Right lung (tissue), 5 donors: ENCODE results near the gene MAPK7. TPM values are rescaled to one million over a fixed set of nuclear protein-coding genes. Genes with fewer than 3 reads are reported as not detected.

Source experiments
- DNase-seq, 2 donors: peaks; one replicate each; pipeline ENCODE4 v3.0.0-alpha.2; 2013
- polyA plus RNA-seq, 5 donors: library from polyadenylated mRNA; unstranded; fragments of 120-200 nt; gene quantifications; one replicate each; pipeline versions ENCODE4 v1.2.1 to v1.2.3, GENCODE V29; 2013; ENCODE audit warnings: inconsistent platforms in 1 of 5, low replicate concordance in 1 of 5; ENCODE audit not compliant: insufficient read length in 5 of 5, insufficient read depth in 1 of 5

Gene MAPK7
- polyA plus RNA-seq, 5 donors, result 19.6 to 30.4 (median 20.8) TPM

- peak; percentile 99 for DNase-seq
Measured at GRCh38 chr17:19377602-19378415, 489 bp upstream of the MAPK7 start.

- no peak for DNase-seq
Measured at GRCh38 chr17:19379361-19380065, 1.2 kb downstream of the MAPK7 start.

- DNase-seq, result no peak
Measured at GRCh38 chr17:19380481-19381301, 2.4 kb downstream of the MAPK7 start.

DNA sequence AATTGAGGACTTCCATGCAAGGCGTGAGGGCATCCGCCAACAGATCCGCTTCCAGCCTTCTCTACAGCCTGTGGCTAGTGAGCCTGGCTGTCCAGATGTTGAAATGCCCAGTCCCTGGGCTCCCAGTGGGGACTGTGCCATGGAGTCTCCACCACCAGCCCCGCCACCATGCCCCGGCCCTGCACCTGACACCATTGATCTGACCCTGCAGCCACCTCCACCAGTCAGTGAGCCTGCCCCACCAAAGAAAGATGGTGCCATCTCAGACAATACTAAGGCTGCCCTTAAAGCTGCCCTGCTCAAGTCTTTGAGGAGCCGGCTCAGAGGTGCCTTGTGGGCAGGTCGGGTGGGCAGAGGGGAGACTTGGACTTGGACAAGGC lies 3.1 kb downstream of the MAPK7 start:
- DNase-seq, result no peak

GRCh38 chr17:19381741-19382444 lies 3.6 kb downstream of the MAPK7 start:
- DNase-seq, result no peak

DNA sequence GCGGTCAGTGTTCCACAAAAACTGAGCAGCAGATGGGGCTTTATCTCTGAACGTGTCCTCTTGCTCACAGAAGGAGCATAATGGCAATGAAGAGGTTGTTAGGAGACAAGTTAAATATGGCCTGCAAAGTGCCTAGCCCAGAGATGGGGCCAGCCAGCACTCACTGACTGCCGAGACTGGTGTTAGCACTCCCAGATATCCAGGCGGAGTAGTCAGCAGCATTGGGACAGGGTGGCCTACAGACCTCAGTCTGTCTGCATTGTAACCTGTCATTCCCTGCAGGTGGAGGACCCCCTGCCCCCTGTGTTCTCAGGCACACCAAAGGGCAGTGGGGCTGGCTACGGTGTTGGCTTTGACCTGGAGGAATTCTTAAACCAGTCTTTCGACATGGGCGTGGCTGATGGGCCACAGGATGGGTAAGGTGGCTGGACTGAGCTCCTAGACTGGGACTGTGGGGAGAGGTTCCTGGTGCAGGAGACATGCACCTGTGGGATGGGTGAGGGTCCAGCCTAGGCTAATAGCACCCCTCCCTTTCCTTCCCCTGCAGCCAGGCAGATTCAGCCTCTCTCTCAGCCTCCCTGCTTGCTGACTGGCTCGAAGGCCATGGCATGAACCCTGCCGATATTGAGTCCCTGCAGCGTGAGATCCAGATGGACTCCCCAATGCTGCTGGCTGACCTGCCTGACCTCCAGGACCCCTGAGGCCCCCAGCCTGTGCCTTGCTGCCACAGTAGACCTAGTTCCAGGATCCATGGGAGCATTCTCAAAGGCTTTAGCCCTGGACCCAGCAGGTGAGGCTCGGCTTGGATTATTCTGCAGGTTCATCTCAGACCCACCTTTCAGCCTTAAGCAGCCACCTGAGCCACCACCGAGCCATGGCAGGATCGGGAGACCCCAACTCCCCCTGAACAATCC lies 4.5 kb downstream of the MAPK7 start:
- DNase-seq, result no peak

DNA sequence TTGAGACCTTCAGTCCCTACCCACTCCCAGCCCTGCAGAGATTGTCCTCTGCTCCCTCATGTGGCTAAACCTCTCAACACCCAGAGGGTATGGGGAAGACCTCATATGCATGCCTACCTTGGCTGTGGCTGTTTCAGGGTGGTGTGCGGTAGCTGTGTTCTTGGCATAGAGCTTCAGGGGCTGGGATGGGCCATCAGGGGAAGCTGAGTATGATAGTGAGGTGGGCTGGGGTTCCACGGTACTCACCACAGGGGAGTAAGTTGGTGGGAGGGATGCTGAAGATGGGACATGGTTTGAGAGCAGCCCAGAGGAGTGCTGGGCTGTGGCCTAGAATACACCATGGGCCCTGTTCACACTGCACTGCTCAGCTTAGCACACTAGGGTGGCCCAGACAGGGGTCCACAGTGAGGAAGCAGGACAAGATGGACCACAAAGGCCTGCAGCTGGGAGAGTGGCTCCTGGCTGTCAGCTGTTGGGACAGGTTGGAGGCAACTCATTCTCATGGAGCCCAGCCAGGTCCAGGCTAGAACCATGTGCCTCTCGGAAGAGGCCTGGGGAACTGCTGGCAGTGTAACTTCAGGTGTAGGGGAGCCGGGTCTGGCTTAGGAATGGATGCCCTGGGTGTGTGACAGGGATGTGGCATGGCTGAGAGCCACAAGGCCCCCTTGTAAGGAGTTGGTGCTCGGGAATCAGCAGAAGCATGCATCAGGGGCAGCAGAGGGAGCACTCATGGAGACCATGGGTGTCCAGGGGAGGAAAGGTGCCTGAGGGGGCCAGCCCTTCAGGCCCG lies 5.6 kb downstream of the MAPK7 start:
- no peak for DNase-seq

DNA sequence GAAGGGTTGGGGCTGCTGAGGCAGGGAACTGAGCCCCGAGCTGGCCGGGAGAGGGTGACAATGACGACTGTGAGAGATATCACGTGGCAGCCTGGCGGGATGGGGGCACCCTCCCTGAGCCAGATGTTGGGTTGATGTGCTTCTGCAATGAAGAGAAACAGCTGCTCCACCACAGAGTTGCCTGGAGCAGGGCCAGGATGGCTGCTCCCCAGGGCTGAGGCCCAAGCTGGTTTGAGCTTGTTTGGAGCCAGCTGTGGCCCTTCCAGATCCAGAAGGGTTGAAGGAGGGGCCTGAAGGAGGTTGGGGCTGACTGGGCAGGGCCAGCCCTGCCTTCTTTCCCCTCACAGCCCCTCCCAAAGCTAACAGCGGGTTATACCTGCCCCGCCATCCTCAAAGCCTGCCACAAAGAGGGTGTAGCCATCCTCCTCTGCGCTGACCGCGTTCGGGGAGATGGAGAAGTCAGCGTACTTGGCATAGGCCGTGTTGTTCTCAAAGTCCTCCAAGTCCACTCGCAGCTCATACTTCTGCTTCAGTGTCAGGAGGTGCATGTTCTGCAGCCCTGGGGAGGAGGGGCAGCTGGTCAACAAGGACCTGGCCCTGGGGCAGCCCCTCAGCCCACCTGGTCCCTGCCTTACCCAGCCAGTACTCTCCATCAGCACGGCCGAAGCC lies 6.6 kb downstream of the MAPK7 start:
- DNase-seq, result peak; percentile 97 to 98

GRCh38 chr17:19385521-19385983 lies 7.3 kb downstream of the MAPK7 start:
- no peak for DNase-seq

DNA sequence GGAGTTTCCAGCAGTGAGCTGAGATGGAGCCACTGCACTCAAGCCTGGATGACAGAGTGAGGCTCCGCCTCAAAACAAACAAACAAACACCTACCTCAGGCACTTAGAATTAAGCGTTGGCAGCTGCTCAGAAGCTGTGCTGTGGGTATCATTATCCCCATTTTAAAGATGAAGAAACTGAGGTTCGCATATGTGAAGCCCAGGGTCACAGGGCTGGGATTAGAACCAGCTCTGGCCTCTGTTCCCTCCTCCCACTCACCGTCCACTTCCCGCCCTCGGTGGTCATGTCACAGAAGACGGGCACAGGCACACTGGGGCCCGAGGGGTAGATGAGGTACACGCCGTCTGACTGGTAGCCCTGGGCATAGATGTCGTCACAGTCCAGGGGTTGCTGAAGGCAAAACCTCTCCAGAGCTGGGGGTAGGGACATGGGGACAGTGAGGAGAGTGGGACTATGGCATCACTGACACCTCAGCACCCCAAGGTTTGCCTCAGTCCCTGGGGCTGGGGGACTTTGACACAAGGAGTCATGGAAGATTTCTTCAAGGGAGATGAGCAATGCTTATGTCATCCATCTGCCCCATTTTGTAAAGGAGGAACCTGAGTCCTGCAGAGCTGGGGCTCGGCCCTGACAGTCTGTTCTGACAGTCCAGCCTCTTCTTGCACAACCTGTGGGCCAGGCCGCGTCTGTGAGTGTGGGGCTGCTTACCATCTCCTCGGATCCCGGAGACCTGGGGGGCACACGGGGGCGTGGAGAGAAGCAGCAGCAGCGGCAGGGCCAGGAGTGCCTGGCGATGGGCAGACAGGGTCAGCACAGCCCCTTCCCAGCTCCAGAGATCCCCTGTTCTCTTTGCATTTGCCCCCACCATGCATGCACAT lies 8.0 kb downstream of the MAPK7 start:
- DNase-seq, result no peak

DNA sequence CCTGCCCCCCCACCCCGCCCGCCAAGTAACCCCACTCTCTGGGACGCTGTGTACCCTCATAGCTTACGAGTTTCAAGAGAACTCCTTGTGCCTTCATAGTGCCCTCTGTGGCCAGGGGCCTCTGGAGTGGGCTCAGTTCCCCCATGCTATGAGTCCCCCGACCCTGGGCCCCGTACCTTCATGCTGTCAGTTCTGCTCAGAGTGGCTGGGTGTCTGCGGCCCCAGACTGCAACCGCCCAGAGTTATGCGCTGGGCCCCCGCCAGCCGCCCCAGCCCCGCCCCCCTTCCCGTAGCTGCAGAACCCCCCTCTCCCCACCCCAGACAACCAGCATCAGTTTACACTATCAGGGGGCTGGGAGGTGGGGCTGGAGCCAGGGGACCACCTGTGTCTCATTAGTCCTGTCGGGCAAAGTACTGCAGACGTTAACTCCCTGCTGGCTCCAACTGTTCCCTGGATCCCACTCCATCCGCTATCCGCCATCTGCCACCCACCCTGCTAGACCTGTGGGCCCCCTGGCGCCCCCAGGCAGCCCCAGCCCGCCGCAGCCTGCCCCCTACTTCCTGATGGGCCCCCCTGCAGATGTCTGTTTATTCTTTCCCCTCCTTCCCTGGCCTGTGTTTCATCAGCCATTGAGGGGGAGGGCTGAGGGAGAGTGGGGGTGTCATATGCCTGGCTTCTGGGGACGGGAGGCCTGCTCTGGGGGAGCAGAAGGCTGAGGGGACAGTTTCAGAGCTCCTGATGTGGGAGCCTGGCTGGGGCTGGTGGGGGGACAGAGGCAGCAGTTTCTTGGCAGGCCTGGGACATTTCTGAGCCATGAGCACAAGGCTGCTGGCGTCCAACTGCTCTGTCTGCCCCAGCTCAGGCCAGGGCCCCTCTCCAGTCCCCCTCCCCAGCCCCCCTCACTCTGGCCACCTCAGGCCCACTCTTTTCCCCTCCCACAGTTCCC lies 8.9 kb downstream of the MAPK7 start, which contains the start of gene MFAP4:
MFAP4 (minus strand) TSS at position 217 of the 947 bp plus-strand sequence; CDS start at position 182, 35 bp downstream.
- peak; percentile 94 to 96 for DNase-seq

GRCh38 chr17:19387921-19388521 lies 9.7 kb downstream of the MAPK7 start:
- DNase-seq, result no peak

GRCh38 chr17:19388791-19389785 lies 10.8 kb downstream of the MAPK7 start:
- no peak for DNase-seq

DNA sequence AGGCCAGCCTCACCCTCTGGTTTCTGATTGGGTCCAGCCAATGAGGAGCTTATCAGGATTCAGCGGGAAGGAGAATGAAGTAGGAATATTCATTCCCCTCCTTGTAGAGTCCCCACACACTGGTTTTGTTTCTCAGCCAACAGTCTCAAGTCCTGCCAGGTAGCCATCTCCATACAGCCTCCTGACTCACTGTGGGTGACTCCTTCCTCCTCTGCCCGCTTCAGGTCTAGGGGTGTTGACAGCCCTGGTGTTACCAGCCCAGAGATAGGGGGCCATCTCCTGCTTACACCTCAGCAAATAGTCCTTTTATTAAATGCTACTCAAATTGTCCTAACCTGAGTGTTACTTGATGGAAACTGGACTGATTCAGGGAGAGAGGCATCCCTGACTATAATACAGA lies 12.7 kb downstream of the MAPK7 start:
- DNase-seq, result no peak

DNA sequence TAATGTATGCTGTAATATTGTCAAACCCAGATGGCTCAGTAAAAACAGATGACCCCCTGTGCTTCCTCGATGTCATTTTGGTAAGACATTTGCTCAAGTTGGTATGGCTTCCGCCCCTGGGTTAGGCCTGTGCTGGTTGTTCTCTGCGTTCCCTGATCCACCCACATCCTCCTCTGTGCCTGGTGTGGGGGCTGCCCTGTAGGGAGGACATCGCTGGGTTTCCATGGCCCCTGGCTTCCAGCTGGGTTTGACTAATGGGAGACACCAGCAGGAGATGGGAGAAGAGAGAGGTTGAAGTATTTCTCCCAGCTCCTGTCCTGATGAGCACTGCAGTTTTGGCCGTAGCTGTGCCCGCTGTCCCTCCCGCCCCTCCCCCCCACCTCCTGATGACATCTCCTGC lies 13.1 kb downstream of the MAPK7 start:
- no peak for DNase-seq
